Endodermal cell (in vitro differentiated cells): ENCODE results near the gene TTLL11. TPM values are rescaled to one million over a fixed set of nuclear protein-coding genes. Genes with fewer than 3 reads are reported as not detected.

Experiments
- DNase-seq: peaks from one replicate; pipeline ENCODE4 v3.0.0-alpha.2; 2017
- H3K27ac ChIP-seq: 2 replicates; pipeline ENCODE4 v1.5.1; 2013; ENCODE audit warnings: mild to moderate bottlenecking, low read depth, low read length, moderate library complexity
- H3K27me3 ChIP-seq: 2 replicates; pipeline ENCODE4 v1.6.1; 2013; ENCODE audit warnings: mild to moderate bottlenecking, low read length, moderate library complexity; ENCODE audit not compliant: insufficient read depth, control insufficient read depth, poor library complexity, severe bottlenecking
- H3K36me3 ChIP-seq: 2 replicates; pipeline ENCODE4 v1.7.0; 2013; ENCODE audit warnings: mild to moderate bottlenecking, low read length, moderate library complexity; ENCODE audit not compliant: control insufficient read depth, insufficient read depth
- H3K4me1 ChIP-seq: one replicate; pipeline ENCODE4 v1.7.0; 2013; ENCODE audit warnings: low read length; ENCODE audit not compliant: control insufficient read depth, insufficient read depth
- H3K4me3 ChIP-seq: 2 replicates; pipeline ENCODE4 v1.5.1; 2013; ENCODE audit warnings: mild to moderate bottlenecking, low read length, moderate library complexity
- H3K9ac ChIP-seq: 2 replicates; pipeline ENCODE4 v1.6.1; 2013; ENCODE audit warnings: mild to moderate bottlenecking, low read length, moderate library complexity; ENCODE audit not compliant: poor library complexity, severe bottlenecking; ENCODE audit errors: extremely low read depth
- H3K9me3 ChIP-seq: 2 replicates; pipeline ENCODE4 v1.6.1; 2013; ENCODE audit warnings: mild to moderate bottlenecking, low read length, moderate library complexity; ENCODE audit not compliant: control insufficient read depth
- H3K27ac Mint-ChIP-seq: 2 replicates; pipeline ENCODE4 v1.8.0; 2020; ENCODE audit warnings: mixed read lengths
- H3K27me3 Mint-ChIP-seq: 2 replicates; pipeline ENCODE4 v1.8.0; 2021; ENCODE audit warnings: mild to moderate bottlenecking, mixed read lengths; ENCODE audit not compliant: insufficient read depth
- H3K36me3 Mint-ChIP-seq: 2 replicates; pipeline ENCODE4 v1.8.0; 2020; ENCODE audit warnings: low read depth, mixed read lengths
- H3K4me1 Mint-ChIP-seq: 2 replicates; pipeline ENCODE4 v1.8.0; 2020; ENCODE audit warnings: mixed read lengths
- H3K4me3 Mint-ChIP-seq: 2 replicates; pipeline ENCODE4 v1.8.0; 2020; ENCODE audit warnings: mild to moderate bottlenecking, moderate library complexity, mixed read lengths
- H3K9me3 Mint-ChIP-seq: 2 replicates; pipeline ENCODE4 v1.8.0; 2020; ENCODE audit warnings: mild to moderate bottlenecking, mixed read lengths
- CTCF ChIP-seq: fragments of 200-600 bp; sonication (generic); conservative IDR thresholded peaks from 2 replicates; pipeline ENCODE4 v1.5.0; 2021; ENCODE audit warnings: antibody characterized with exemption, mild to moderate bottlenecking
- WGBS, 2 experiments: methylation state at CpG; one replicate each; pipeline versions ENCODE4 v1.1.5 to v1.1.7; 2013; ENCODE audit warnings: missing lambda C conversion rate in 2 of 2, mixed read lengths in 1 of 2; ENCODE audit not compliant: insufficient coverage in 1 of 2, insufficient read length in 1 of 2; 5-methylcytosine and 5-hydroxymethylcytosine counted together
- long read RNA-seq, 4 experiments: library from polyadenylated mRNA in 2 of 4; library from RNA in 1 of 4; library from capped mRNA in 1 of 4; stranded (forward) in 3 of 4; unstranded in 1 of 4; transcript quantifications; one replicate each; pipeline ENCODE4 v2.0.0, GENCODE V29; 2020 to 2021; ENCODE audit warnings: inconsistent platforms in 1 of 4
- polyA plus RNA-seq, 2 experiments: library from polyadenylated mRNA; stranded (reverse); fragments of 50-300 nt; gene quantifications; one replicate each; pipeline ENCODE4 v1.2.3, GENCODE V29; 2013
- total RNA-seq, 2 donors: library from RNA; stranded (reverse); fragmentation: NEBNext Ultra II Directional in 1 of 2; extraction: Animal tissue kit (Norgen Biotek cat#: 25700) in 1 of 2; gene quantifications; 2 replicates in 1 of 2; 3 replicates in 1 of 2; pipeline ENCODE4 v1.2.1, GENCODE V29; 2021

Gene TTLL11
- total RNA-seq: under 1 TPM in 1 of 2 donors, not detected in 1; 0.68 TPM
- 2.4 TPM for polyA plus RNA-seq (2013, experiment 1 of 2)
- polyA plus RNA-seq (2013, experiment 2 of 2): 3.3 TPM
- long read RNA-seq, experiment 1: 0 reads
- long read RNA-seq, experiment 2: 0 reads
- long read RNA-seq, experiment 3: 0 reads
- long read RNA-seq, experiment 4: 0 reads

- peak within 1 kb of the TSS; percentile 63 for H3K4me3 Mint-ChIP-seq
- Histone ChIP-seq H3K4me1 (no peaks in the 10 kb centered on the region), H3K4me3 (peak within 1 kb of the TSS; percentile 80), H3K36me3 (no peaks in the 10 kb centered on the region), H3K27me3 (peaks cover 68% of the 10 kb centered on the region), H3K9ac (no peak within 1 kb of the TSS), H3K27ac (no peak within 1 kb of the TSS), H3K9me3 (no peaks in the 10 kb centered on the region)
- no peaks in the 10 kb centered on the region for H3K9me3 Mint-ChIP-seq
- H3K36me3 Mint-ChIP-seq: no peaks in the 10 kb centered on the region
- H3K27ac Mint-ChIP-seq: no peak within 1 kb of the TSS
- H3K4me1 Mint-ChIP-seq: peaks cover 4% of the 10 kb centered on the region
- no peak for TF ChIP-seq CTCF
- peaks cover 40% of the 10 kb centered on the region for H3K27me3 Mint-ChIP-seq
- DNase-seq: peak; percentile 98
- WGBS, 2 experiments: 2 to 6% methylated on average over 7 to 98 of the region's 98 CpGs
Observed at GRCh38 chr9:122092611-122093506, at the start of gene TTLL11. Gene TTLL11 (minus strand): TSS chr9:122093308. CDS start chr9:122093148, 160 bp downstream.

- no peak for TF ChIP-seq CTCF
- no peak overlapping the region for H3K27ac Mint-ChIP-seq
- Histone ChIP-seq H3K4me1 (no peaks in the 10 kb centered on the region), H3K9ac (no peak overlapping the region), H3K27ac (no peak overlapping the region), H3K36me3 (peaks cover 36% of the 10 kb centered on the region), H3K27me3 (no peaks in the 10 kb centered on the region), H3K4me3 (no peak overlapping the region), H3K9me3 (no peaks in the 10 kb centered on the region)
- no peaks in the 10 kb centered on the region for H3K9me3 Mint-ChIP-seq
- 92 to 100% methylated on average over 2 to 5 of the region's 5 CpGs for WGBS, 2 experiments
- peaks cover 21% of the 10 kb centered on the region for H3K36me3 Mint-ChIP-seq
- no peak overlapping the region for H3K4me3 Mint-ChIP-seq
- H3K4me1 Mint-ChIP-seq: peaks cover 5% of the 10 kb centered on the region
- DNase-seq: no peak
- H3K27me3 Mint-ChIP-seq: no peaks in the 10 kb centered on the region
Observed at GRCh38 chr9:122141671-122142070, 48.6 kb upstream of the TTLL11 start.

GRCh38 chr9:122140368-122141193, 47.5 kb upstream of the TTLL11 start:
- peaks cover 28% of the 10 kb centered on the region for H3K36me3 ChIP-seq
- TF ChIP-seq CTCF: no peak
- no peaks in the 10 kb centered on the region for H3K9me3 ChIP-seq
- H3K4me1 ChIP-seq: no peaks in the 10 kb centered on the region
- WGBS, 2 experiments: 91 to 95% methylated on average over 7 to 8 of the region's 8 CpGs
- Mint-ChIP-seq H3K4me1 (peaks cover 5% of the 10 kb centered on the region), H3K36me3 (peaks cover 16% of the 10 kb centered on the region), H3K27ac (no peak overlapping the region), H3K9me3 (no peaks in the 10 kb centered on the region), H3K4me3 (no peak overlapping the region), H3K27me3 (no peaks in the 10 kb centered on the region)
- H3K27ac ChIP-seq: no peak overlapping the region
- H3K4me3 ChIP-seq: no peak overlapping the region
- H3K9ac ChIP-seq: no peak overlapping the region
- DNase-seq: no peak
- H3K27me3 ChIP-seq: no peaks in the 10 kb centered on the region
